Trophoblast cell (in vitro differentiated cells and primary cell): Measurements from ENCODE around the gene HAGHL.

Experiments
- DNase-seq, 2 donors: peaks; one replicate each; pipeline ENCODE4 v3.0.0-alpha.2; 2016
- H2AFZ ChIP-seq: 2 replicates; pipeline ENCODE4 v1.6.1; 2013; ENCODE audit warnings: low read length, moderate library complexity, mild to moderate bottlenecking; ENCODE audit not compliant: insufficient read depth, poor library complexity
- H2AK5ac ChIP-seq: 2 replicates; pipeline ENCODE4 v1.6.1; 2013; ENCODE audit warnings: mild to moderate bottlenecking, low read length
- H2BK120ac ChIP-seq: 2 replicates; pipeline ENCODE4 v1.6.1; 2013; ENCODE audit warnings: low read length, mild to moderate bottlenecking, moderate library complexity; ENCODE audit not compliant: insufficient read depth, poor library complexity
- H2BK12ac ChIP-seq: 2 replicates; pipeline ENCODE4 v1.6.1; 2013; ENCODE audit warnings: mild to moderate bottlenecking, low read length, moderate library complexity
- H2BK5ac ChIP-seq: 2 replicates; pipeline ENCODE4 v1.6.1; 2013; ENCODE audit warnings: low read length, low read depth, moderate library complexity, mild to moderate bottlenecking; ENCODE audit not compliant: poor library complexity
- H3K14ac ChIP-seq: 2 replicates; pipeline ENCODE4 v1.6.1; 2013; ENCODE audit warnings: mild to moderate bottlenecking, low read length
- H3K18ac ChIP-seq: 2 replicates; pipeline ENCODE4 v1.6.1; 2013; ENCODE audit warnings: mild to moderate bottlenecking, low read length
- H3K23ac ChIP-seq: 2 replicates; pipeline ENCODE4 v1.6.1; 2013; ENCODE audit warnings: low read length
- H3K27ac ChIP-seq: 2 replicates; pipeline ENCODE4 v1.5.1; 2013; ENCODE audit warnings: low read depth, mild to moderate bottlenecking, inconsistent platforms, low read length, moderate library complexity
- H3K27me3 ChIP-seq: 2 replicates; pipeline ENCODE4 v1.6.1; 2013; ENCODE audit warnings: inconsistent platforms, mild to moderate bottlenecking, low read length, moderate library complexity; ENCODE audit not compliant: insufficient read depth
- H3K36me3 ChIP-seq, 2 experiments: 1 replicate in 1 of 2; 2 replicates in 1 of 2; pipeline ENCODE4 v1.6.1; 2013; ENCODE audit warnings: low read length in 2 of 2, mild to moderate bottlenecking in 2 of 2, moderate library complexity in 1 of 2; ENCODE audit not compliant: insufficient read depth in 2 of 2, control insufficient read depth in 1 of 2
- H3K4ac ChIP-seq: 2 replicates; pipeline ENCODE4 v1.6.1; 2013; ENCODE audit warnings: low read depth, mild to moderate bottlenecking, low read length, moderate library complexity
- H3K4me1 ChIP-seq, 2 experiments: 1 replicate in 1 of 2; 2 replicates in 1 of 2; pipeline ENCODE4 v1.6.1; 2013; ENCODE audit warnings: low read length in 2 of 2, mild to moderate bottlenecking in 2 of 2, moderate library complexity in 1 of 2; ENCODE audit not compliant: insufficient read depth in 2 of 2, control insufficient read depth in 1 of 2
- H3K4me2 ChIP-seq: 2 replicates; pipeline ENCODE4 v1.6.1; 2013; ENCODE audit warnings: inconsistent platforms, mild to moderate bottlenecking, low read length, moderate library complexity
- H3K4me3 ChIP-seq: 2 replicates; pipeline ENCODE4 v1.5.1; 2013; ENCODE audit warnings: mild to moderate bottlenecking, low read depth, low read length, inconsistent platforms
- H3K79me1 ChIP-seq: one replicate; pipeline ENCODE4 v1.6.1; 2013; ENCODE audit warnings: low read length
- H3K79me2 ChIP-seq: 2 replicates; pipeline ENCODE4 v1.6.1; 2013; ENCODE audit warnings: low read length, mild to moderate bottlenecking; ENCODE audit not compliant: control insufficient read depth, insufficient read depth, poor library complexity
- H3K9ac ChIP-seq: 2 replicates; pipeline ENCODE4 v1.6.1; 2013; ENCODE audit warnings: mild to moderate bottlenecking, low read length
- H3K9me3 ChIP-seq: 2 replicates; pipeline ENCODE4 v1.6.1; 2013; ENCODE audit warnings: low read depth, mild to moderate bottlenecking, control low read depth, inconsistent platforms, low read length; ENCODE audit not compliant: insufficient read depth
- H4K12ac ChIP-seq: 2 replicates; pipeline ENCODE4 v1.6.1; 2013; ENCODE audit warnings: low read depth, mild to moderate bottlenecking, low read length, moderate library complexity
- H4K8ac ChIP-seq: 2 replicates; pipeline ENCODE4 v1.6.1; 2013; ENCODE audit warnings: low read depth, mild to moderate bottlenecking, low read length, moderate library complexity
- H4K91ac ChIP-seq: one replicate; pipeline ENCODE4 v1.6.1; 2013; ENCODE audit warnings: low read depth, mild to moderate bottlenecking, low read length, moderate library complexity
- WGBS: extraction: QIAGEN DNeasy Blood & Tissue Kit; methylation state at CpG from one replicate; pipeline ENCODE4 v1.1.7; 2013; ENCODE audit warnings: missing lambda C conversion rate; ENCODE audit not compliant: insufficient read length, insufficient coverage; ENCODE audit errors: extremely low coverage; 5-methylcytosine and 5-hydroxymethylcytosine counted together

HAGHL gene

DNA sequence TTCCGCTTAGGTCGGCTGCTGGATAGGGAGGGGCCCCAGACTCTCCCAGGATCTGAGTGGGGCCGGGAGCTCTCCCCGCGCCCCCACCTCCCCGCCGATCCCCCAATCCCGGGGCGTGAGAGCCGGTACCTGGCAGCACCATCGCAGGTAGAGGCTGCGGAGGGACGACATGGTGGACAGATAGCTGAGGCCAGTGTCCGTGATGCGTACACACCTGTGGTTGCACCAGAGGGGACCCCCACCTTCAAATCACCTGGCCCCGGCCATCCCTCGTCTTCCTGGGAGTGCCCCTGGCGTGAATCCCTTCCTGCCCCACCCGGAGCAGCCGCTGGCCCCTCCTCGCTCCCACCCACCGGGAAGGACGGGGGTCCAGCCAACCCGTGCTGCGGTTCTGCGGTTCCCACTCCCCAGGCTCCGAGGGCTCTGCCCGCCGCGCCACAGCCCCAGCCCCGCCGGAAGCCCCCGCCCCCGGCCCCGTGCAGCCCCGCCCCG is 32.0 kb upstream of the HAGHL start:
- Histone ChIP-seq H2AFZ (no peak overlapping the region), H3K18ac (no peak overlapping the region), H4K8ac (no peak overlapping the region), H3K79me2 (peaks cover 2% of the 10 kb centered on the region), H3K4me3 (peak overlapping the region; percentile 25), H3K4ac (no peak overlapping the region), H3K4me2 (no peak overlapping the region), H2BK12ac (no peak overlapping the region), H3K79me1 (peaks cover 3% of the 10 kb centered on the region), H4K12ac (no peak overlapping the region), H4K91ac (no peak overlapping the region), H2BK5ac (no peak overlapping the region), H3K27ac (no peak overlapping the region), H3K9me3 (peaks cover 14% of the 10 kb centered on the region), H3K27me3 (peaks cover 33% of the 10 kb centered on the region), H2AK5ac (no peak overlapping the region), H3K14ac (no peak overlapping the region), H3K4me1 (peaks cover 5 to 12% of the 10 kb centered on the region in 2 experiments), H3K9ac (no peak overlapping the region), H3K23ac (no peak overlapping the region), H3K36me3 (no peaks in the 10 kb centered on the region), H2BK120ac (no peak overlapping the region)
- no CpG with 5 or more reads among the region's 37 CpGs for WGBS
- no peak for DNase-seq

DNA sequence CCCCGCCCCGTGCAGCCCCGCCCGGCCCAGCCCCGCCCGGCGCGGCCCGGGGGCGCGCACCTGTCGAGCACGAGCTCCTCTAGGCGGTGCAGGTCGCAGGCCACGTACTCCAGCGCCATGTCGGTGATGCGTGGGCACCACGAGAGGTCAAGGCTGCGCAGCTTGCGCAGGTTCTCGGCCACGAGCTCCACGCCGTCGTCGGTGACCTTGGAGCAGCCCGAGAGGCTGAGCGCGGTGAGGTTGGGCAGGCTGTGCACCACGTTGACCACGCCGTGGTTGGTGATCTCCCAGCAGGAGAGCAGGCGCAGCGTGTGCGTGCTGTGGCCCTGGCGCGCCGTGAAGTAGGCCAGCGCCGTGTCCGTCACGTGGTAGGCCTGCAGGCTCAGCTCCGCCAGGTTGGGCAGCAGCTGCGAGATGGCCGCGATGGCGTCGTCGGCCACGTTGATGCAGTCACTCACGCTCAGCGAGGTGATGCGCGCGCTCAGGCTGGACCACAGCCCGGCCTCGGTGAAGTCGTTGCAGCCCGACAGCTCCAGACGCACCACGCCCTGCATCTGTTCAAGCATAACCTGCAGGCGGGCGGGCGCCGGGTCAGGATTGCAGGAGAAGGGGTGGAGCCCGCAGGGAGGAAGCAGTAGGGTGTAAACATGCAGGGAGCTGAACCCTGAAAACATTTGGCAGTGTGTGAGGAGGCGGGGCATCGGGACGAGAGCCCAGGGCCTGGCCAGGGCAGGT is 31.4 kb upstream of the HAGHL start:
- Histone ChIP-seq H3K4me2 (no peak overlapping the region), H3K18ac (no peak overlapping the region), H2BK120ac (no peak overlapping the region), H4K91ac (no peak overlapping the region), H3K79me1 (no peaks in the 10 kb centered on the region), H3K9me3 (peaks cover 14% of the 10 kb centered on the region), H3K4ac (no peak overlapping the region), H3K36me3 (no peaks in the 10 kb centered on the region), H3K27ac (no peak overlapping the region), H3K23ac (no peak overlapping the region), H2BK12ac (no peak overlapping the region), H2AK5ac (no peak overlapping the region), H3K9ac (no peak overlapping the region), H2BK5ac (no peak overlapping the region), H3K14ac (no peak overlapping the region), H4K12ac (no peak overlapping the region), H3K27me3 (peaks cover 37% of the 10 kb centered on the region), H2AFZ (no peak overlapping the region), H3K4me3 (peak overlapping the region; percentile 55), H3K4me1 (peaks cover 5 to 12% of the 10 kb centered on the region in 2 experiments), H3K79me2 (no peaks in the 10 kb centered on the region), H4K8ac (no peak overlapping the region)
- peak; percentile 44 to 57 for DNase-seq
- WGBS = no CpG with 5 or more reads among the region's 71 CpGs

DNA sequence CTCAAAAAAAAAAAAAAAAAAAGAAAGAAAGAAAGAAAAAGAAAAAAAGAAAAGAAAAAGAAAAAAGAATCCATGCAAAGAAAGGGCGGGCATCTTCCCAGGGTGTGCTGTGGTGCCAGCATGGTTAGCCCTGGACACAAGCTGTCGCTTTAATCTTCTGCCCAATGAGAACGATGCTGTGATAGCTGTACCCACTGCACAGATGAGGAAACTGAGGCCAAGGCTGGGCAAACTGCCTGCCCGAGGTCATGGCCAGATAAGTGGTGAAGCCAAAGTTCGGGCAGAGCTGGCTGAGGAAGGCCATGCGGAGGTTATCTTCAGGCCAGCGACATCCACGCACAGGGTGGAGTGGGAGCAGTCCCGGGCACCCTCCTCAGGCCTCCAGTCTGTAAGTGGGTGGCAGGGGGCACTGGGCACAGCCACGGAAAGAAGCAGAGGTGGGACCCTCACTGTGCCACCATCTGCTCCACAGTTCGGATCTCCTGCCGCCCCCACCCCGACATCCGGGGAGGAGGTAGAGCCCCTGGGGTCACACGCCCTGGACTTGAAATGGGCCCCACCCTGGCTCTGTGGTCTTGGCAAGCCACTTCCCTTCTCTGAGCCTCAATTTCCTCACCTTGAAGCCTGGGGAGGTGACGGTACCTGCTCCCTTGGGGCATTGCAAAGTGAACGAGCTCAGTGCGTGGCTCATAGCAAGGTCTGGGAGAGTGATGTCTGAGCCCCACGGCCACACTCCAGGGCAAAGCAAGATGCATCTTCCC is 27.8 kb upstream of the HAGHL start:
- no peak overlapping the region for H3K14ac ChIP-seq
- H2BK12ac ChIP-seq = no peak overlapping the region
- H3K36me3 ChIP-seq = no peaks in the 10 kb centered on the region
- H4K91ac ChIP-seq = no peak overlapping the region
- H3K4me2 ChIP-seq = no peak overlapping the region
- H3K4me1 ChIP-seq = peaks cover 3 to 7% of the 10 kb centered on the region in 2 experiments
- H2BK120ac ChIP-seq = no peak overlapping the region
- no peak overlapping the region for H3K9ac ChIP-seq
- H3K27ac ChIP-seq = no peak overlapping the region
- H3K23ac ChIP-seq = no peak overlapping the region
- H2AK5ac ChIP-seq = no peak overlapping the region
- no peaks in the 10 kb centered on the region for H3K79me2 ChIP-seq
- no CpG with 5 or more reads among the region's 19 CpGs for WGBS
- no peak overlapping the region for H2BK5ac ChIP-seq
- peaks cover 11% of the 10 kb centered on the region for H3K9me3 ChIP-seq
- peaks cover 48% of the 10 kb centered on the region for H3K27me3 ChIP-seq
- H4K8ac ChIP-seq = no peak overlapping the region
- DNase-seq = no peak
- H3K4ac ChIP-seq = no peak overlapping the region
- H2AFZ ChIP-seq = no peak overlapping the region
- H3K4me3 ChIP-seq = no peak overlapping the region
- no peaks in the 10 kb centered on the region for H3K79me1 ChIP-seq
- H3K18ac ChIP-seq = no peak overlapping the region
- H4K12ac ChIP-seq = no peak overlapping the region

DNA sequence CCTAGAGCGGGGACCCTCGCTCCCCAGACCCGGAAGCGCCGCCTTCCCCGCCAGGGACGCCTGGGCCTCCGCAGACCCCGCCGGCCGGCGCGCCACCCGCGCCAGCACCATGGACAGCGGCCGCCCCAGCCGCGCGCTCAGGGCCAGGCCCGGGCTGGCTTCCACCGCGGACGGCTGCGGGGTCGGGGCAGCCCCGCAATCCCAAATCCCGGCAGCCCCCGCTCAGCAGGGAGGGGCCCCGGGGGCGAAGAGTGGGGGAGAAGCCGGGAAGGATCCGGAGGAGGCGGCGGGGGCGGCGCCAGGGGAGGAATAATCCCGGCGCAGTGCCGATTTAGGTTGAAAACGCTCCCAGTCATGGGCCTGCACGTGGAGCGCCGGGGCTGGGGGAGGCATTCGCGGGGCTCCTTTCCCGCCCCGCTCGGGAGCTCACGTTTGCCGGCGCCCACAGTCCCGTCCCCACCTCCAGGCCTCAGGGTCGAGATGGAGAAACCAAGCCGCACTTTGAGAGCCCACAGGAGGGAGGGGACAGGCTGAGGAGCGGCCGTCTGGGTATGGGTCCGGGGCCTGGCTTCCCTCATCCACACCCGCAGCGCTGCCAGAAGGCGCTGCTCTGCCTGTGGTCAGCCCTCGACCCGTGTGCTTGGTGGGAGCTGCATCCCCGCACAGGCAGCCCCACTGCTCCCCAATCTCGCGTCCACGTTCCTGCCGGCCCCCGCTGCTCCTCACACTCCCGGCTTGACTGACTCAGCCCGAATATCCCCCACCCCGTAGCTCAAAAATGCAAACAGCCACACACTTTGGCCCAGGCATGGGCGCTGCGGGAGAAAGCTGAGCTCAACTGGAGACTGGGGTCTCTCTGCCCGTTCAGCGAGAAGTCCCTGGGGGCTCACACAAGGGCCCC is 26.0 kb upstream of the HAGHL start:
- no peak overlapping the region for H3K4me2 ChIP-seq

More for the DNA sequence above, 26.0 kb upstream of the HAGHL start:
- H3K14ac ChIP-seq = no peak overlapping the region
- no peak overlapping the region for H4K8ac ChIP-seq
- H3K27ac ChIP-seq = no peak overlapping the region
- no peaks in the 10 kb centered on the region for H3K79me1 ChIP-seq
- H3K36me3 ChIP-seq = no peaks in the 10 kb centered on the region
- no peak overlapping the region for H2BK120ac ChIP-seq
- no peak overlapping the region for H2AFZ ChIP-seq
- H3K79me2 ChIP-seq = no peaks in the 10 kb centered on the region
- no peak overlapping the region for H3K4me3 ChIP-seq
- DNase-seq = peak in 1 of 2 donors; percentile 58
- no peak overlapping the region for H3K4ac ChIP-seq
- H2AK5ac ChIP-seq = no peak overlapping the region
- H2BK12ac ChIP-seq = no peak overlapping the region
- H3K27me3 ChIP-seq = peaks cover 43% of the 10 kb centered on the region
- no peak overlapping the region for H4K91ac ChIP-seq
- no peak overlapping the region for H3K9ac ChIP-seq
- no CpG with 5 or more reads among the region's 76 CpGs for WGBS
- no peak overlapping the region for H3K23ac ChIP-seq
- H4K12ac ChIP-seq = no peak overlapping the region
- peaks cover 2% of the 10 kb centered on the region for H3K9me3 ChIP-seq
- H3K18ac ChIP-seq = no peak overlapping the region
- H3K4me1 ChIP-seq = peaks cover 0 to 2% of the 10 kb centered on the region in 2 experiments
- no peak overlapping the region for H2BK5ac ChIP-seq
